ENCODE measurements around the gene CAV3. TPM values are rescaled to one million over a fixed set of nuclear protein-coding genes. Genes with fewer than 3 reads are reported as not detected.
"Not testable (repeated sequence)": the region's sequence is repeated elsewhere in the genome, so short reads cannot be mapped to it uniquely, and the experiment has no call there.

The CAV3 gene
- total RNA-seq, 1 donor, result not detected

DNA sequence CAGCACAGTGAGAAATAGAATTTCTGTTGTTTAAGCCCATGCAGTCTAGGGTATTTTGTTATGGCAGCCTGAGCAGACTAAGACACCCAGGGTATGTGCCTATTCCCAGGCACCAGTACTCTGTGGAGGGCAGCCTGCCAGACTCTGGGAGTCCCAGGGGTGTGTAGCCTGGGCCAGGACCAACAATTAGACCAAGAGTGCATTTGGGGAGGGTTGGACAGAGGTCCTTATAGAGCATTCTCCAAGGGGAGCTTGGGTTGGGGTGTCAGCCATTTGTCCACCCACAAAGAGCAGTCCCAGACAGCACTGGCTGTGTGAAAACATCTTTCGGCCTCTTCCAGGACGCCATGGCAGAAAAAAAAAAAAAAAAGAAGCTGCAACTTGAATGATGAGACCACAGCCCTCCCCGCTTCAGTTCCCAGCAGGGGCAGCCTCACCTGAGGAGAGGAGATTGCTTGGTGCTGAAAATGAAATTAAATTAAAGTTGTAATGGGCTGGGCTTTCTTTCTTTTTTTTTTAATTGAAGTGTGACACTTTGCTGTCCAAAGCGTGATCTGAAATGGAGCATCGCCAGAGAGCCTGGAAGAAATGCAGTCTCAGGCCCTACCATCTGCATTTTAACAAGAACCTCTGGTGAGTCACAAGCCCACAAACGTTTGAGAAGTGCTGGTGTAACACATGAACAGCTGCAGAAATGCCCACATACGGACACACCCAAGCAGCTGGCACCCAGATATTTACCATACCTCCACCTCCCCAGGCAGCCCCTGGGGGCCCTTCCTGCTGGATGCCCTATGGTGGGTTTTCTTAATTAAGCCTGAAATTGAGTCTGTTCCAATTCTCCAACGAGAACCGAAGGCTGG lies 21.3 kb upstream of the CAV3 start:
- peak; percentile 47 for DNase-seq (ENCODE audit: low read depth)
- no peak overlapping the region for H3K4me3 ChIP-seq (ENCODE audit: low read depth, low read length)

DNA sequence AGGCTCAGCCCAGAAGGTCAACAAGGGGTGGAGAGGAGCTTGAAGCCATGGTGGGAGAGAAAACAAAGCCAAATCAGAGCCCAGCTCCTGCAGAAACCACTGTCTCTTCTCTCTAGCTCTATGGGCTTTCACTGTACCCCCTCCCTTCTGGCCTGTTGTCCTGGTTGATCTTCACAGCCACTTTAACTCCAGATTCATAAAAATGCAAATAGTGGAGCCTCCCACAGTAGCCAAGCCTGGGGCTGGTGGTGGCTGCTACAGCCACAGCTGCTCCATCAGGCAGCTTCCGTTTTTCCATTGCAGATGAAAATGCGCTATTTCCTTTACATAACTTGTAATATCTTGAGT lies 20.7 kb upstream of the CAV3 start:
- TF ChIP-seq, protein P1, sequence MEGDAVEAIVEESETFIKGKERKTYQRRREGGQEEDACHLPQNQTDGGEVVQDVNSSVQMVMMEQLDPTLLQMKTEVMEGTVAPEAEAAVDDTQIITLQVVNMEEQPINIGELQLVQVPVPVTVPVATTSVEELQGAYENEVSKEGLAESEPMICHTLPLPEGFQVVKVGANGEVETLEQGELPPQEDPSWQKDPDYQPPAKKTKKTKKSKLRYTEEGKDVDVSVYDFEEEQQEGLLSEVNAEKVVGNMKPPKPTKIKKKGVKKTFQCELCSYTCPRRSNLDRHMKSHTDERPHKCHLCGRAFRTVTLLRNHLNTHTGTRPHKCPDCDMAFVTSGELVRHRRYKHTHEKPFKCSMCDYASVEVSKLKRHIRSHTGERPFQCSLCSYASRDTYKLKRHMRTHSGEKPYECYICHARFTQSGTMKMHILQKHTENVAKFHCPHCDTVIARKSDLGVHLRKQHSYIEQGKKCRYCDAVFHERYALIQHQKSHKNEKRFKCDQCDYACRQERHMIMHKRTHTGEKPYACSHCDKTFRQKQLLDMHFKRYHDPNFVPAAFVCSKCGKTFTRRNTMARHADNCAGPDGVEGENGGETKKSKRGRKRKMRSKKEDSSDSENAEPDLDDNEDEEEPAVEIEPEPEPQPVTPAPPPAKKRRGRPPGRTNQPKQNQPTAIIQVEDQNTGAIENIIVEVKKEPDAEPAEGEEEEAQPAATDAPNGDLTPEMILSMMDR (IDR thresholded peaks at IDR 0.05; ENCODE audit: insufficient read depth, low read depth, low read length), result no peak

More for the DNA sequence above, 21.3 kb upstream of the CAV3 start:
- TF ChIP-seq, protein P1 (IDR thresholded peaks at IDR 0.05; ENCODE audit: insufficient read depth, low read depth, low read length), result no peak

DNA sequence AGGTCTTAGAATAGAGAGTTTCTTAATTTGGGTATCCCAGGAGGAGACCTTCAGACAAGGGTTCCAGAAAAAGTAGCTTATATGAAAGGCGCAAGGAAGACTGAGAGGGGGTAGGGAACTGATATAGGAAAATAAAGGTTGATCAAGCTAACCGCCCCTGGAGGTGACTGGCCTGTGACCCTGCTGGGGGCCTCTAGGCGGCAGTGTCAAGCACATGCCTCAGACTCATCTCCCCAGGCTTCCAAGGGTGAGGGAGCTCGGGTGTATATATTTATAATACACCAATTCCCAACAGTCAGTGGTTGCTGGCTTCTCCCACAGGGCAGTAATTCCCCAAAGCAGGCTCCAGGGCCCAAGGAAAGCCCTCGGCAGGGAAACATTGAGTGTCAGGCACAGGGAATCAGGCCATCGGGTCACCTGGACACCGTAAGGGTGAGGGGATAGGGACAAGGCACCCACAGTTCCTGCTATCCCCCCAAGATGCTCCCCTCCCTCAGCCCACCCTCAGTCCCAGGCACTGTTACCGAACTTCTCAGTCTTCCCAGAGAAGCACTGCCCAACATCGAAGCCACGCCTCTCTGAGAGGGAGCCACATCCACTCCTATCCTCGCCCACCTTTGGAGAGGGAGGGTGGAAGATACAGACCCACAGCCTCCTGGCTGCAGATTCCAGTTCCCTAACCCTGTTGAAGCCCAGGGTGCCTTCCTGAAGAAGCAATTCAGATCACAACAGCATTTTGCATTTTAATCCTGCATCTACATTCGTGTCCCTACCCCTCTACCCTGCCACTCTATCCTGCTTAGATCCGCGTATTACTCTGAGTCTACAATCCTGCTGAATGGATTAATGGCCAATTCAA lies 19.5 kb upstream of the CAV3 start:
- no peak for DNase-seq (ENCODE audit: low read depth)
- TF ChIP-seq, protein P1 (IDR thresholded peaks at IDR 0.05; ENCODE audit: insufficient read depth, low read depth, low read length), result peak; percentile 49
- H3K4me3 ChIP-seq (ENCODE audit: low read depth, low read length), result no peak overlapping the region

More for the DNA sequence above, 20.7 kb upstream of the CAV3 start:
- no peak overlapping the region for H3K4me3 ChIP-seq (ENCODE audit: low read depth, low read length)
- no peak for DNase-seq (ENCODE audit: low read depth)

DNA sequence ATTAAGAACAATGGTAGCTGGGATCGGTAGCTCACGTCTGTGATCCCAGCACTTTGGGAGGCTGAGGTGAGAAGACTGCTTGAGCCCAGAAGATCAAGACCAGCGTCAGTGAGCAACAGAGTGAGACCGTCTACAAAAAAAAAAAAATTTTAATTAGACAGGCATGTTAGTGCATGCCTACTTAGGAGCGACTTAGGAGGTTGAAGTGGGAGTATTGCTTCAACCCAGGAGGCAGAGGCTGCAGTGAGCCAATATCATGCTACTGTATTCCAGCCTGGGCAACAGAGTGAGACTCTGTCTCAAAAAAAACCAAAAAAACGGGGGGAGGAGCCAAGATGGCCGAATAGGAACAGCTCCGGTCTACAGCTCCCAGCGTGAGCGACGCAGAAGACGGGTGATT lies 17.8 kb upstream of the CAV3 start:
- H3K4me3 ChIP-seq (ENCODE audit: low read depth, low read length), result peak overlapping the region; percentile 3
- DNase-seq (ENCODE audit: low read depth), result not testable (repeated sequence)

DNA sequence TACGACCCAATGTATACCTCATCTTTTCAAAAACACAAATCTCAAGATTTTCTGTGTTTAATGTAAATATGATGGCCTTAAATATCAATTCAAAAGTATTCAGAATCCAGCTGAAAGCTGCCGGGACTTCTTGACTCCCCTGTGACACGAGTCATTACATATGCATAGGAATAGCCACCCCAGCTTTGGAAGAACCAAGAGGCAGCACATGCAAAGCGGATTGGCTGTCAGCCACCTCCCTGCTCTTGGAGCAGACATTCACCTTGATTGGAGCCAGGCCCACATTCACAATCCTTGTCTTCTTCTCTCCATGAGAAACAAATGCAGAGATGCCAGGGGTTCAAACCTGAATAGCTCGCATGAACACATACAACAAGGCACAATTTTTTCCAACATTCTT lies 10.8 kb upstream of the CAV3 start:
- TF ChIP-seq, protein P1 (IDR thresholded peaks at IDR 0.05; ENCODE audit: insufficient read depth, low read depth, low read length), result no peak
- no peak for DNase-seq (ENCODE audit: low read depth)

DNA sequence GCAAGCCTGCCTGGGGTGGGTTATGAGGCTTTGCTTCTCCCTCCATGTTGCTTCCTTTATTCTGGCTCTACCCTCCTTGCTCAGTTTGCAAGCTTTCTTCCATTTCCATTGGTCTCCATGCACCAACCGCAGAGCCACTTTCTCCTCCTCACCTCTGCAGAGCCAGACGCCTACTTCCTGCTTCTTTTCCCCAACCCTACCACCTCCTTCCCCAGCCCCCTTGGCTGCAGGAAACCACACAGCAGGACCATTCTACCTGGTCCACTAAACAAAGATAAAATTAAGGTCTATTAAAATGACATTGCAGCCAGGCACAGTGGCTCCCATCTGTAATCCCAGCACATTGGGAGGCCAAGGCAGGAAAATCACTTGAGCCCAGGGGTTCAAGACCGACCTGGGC lies 10.0 kb upstream of the CAV3 start:
- TF ChIP-seq, protein P1 (IDR thresholded peaks at IDR 0.05; ENCODE audit: insufficient read depth, low read depth, low read length), result no peak
- no peak overlapping the region for H3K4me3 ChIP-seq (ENCODE audit: low read depth, low read length)
- DNase-seq (ENCODE audit: low read depth), result no peak

More for the DNA sequence above, 10.8 kb upstream of the CAV3 start:
- H3K4me3 ChIP-seq (ENCODE audit: low read depth, low read length), result no peak overlapping the region

DNA sequence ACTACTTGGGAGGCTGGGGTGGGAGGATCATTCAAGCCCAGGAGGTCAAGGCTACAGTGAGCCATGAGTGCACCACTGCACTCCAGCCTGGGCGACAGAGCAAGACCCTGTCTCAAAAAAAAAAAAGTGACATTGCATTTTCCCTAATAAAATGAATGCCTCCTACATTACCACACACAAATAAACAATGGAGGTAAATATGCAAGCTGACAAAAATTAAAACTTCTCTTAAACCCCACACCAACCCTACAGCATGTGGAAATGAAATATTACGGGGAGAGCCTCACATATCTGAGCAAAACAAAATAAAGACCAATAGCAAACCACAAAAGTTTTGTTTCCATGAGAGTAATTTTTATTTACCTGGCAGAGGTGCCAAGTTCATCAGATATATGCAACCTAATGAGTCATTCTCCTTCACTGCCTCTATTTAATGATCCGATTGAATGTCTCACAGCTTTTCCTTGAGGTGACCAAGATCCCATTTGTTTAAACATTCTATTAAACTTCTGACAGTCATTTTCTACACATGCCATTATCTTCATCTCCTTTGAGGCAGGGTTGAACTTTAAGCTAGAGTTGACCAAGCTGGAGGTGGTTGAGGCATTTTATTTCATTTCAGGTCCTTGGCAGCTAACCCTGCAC lies 9.4 kb upstream of the CAV3 start:
- H3K4me3 ChIP-seq (ENCODE audit: low read depth, low read length), result no peak overlapping the region
- TF ChIP-seq, protein P1 (IDR thresholded peaks at IDR 0.05; ENCODE audit: insufficient read depth, low read depth, low read length), result no peak
- DNase-seq (ENCODE audit: low read depth), result no peak

All from fibroblast of villous mesenchyme (primary cell).